GM21515 (cell line): ENCODE measurements around the gene C6orf47.
A peak's percentile ranks its signal among the peaks of the same experiment; 100 is the strongest.

Source experiments
- ATAC-seq: cut with Tn5 transposase; IDR thresholded peaks from one replicate; pipeline ENCODE4 v1.9.1; 2021; ENCODE audit not compliant: unreplicated experiment

The C6orf47 gene

DNA sequence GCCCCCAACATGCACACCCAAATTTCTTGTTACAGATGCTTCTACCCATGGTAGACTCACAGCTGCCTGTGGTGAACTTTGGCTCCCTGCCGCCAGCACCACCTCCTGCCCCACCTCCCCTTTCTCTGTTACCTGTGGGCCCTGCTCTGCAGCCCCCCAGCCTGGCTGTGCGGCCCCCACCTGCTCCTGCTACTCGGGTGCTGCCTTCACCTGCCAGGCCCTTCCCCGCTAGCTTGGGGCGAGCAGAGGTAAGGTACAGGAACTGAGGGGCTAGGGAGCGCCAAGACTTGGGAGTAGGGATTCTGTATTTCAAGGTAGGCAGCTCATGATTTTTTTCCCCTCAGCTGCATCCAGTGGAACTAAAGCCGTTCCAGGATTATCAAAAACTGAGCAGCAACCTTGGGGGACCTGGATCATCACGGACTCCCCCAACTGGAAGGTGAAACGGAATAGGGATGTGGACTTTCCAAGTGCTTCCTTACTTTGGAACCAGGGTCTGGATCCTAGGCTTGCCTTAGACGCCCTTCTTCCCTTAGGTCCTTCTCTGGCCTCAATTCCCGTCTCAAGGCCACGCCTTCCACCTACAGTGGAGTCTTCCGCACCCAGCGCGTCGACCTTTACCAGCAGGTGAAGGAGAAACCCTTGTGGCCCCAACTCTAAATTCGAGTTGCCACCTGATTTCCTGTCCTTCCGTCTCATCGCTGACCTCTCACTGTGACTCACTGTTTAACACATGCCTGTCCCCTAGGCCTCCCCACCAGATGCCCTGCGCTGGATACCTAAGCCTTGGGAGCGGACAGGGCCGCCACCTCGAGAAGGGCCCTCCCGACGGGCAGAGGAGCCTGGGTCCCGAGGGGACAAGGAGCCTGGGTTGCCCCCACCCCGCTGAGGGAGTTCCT lies 23.6 kb downstream of the C6orf47 start:
- no peak for ATAC-seq

DNA sequence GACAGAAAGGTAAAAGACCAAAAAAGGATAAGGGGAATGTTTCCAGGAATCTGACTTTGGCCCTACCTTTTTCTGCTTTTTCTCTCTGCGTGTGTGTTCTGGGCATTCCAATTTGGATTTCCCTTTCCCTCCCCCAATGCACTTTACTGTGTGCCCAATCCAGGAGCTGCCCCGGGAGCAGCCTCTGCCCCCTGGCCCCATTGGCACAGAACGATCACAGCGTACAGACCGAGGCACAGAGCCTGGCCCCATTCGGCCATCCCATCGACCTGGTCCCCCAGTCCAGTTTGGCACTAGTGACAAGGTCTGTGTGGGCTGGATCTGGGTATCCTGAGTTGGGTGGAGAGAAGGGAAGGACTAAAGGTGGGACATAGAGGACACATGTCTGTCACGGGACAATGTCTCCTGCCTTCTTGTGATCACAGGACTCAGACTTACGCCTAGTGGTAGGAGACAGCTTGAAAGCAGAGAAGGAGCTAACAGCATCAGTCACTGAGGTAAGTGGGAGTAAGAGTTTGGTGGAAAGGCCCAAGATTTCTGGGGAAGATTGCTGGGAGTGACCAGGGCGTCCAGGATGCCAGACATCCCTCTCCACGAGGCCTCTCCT lies 25.5 kb downstream of the C6orf47 start:
- ATAC-seq: no peak

DNA sequence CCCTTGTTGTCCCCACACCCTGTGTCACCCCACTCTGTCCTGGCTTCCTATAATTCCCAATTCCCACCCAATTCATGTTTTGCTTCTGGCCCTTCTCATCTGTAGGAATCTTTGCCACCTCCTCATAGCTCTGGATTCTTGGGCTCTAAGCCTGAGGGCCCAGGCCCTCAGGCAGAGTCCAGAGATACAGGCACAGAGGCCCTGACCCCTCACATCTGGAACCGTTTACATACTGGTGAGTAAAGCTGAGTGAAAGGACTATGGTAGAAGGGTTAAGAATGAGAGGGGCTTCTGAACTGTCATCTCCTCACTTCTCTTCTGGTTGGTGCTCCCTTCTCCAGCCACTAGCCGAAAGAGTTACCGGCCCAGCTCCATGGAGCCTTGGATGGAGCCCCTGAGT lies 26.4 kb downstream of the C6orf47 start:
- no peak for ATAC-seq

DNA sequence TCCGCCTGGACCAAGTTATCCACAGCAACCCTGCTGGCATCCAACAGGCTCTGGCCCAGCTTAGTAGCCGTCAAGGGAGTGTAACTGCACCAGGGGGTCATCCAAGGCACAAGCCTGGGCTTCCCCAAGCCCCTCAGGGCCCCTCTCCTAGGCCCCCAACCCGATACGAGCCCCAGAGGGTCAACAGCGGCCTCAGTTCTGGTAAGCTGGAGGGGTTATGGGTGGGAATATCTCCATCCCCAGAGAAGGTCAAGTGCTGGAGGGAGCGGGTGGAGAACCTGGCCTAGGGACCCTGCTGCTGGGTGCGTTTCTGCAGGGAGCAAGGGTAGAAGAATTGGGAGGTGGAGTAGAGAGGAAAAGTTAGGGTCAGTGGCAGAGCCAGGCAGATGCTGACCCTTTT lies 27.1 kb downstream of the C6orf47 start:
- no peak for ATAC-seq

DNA sequence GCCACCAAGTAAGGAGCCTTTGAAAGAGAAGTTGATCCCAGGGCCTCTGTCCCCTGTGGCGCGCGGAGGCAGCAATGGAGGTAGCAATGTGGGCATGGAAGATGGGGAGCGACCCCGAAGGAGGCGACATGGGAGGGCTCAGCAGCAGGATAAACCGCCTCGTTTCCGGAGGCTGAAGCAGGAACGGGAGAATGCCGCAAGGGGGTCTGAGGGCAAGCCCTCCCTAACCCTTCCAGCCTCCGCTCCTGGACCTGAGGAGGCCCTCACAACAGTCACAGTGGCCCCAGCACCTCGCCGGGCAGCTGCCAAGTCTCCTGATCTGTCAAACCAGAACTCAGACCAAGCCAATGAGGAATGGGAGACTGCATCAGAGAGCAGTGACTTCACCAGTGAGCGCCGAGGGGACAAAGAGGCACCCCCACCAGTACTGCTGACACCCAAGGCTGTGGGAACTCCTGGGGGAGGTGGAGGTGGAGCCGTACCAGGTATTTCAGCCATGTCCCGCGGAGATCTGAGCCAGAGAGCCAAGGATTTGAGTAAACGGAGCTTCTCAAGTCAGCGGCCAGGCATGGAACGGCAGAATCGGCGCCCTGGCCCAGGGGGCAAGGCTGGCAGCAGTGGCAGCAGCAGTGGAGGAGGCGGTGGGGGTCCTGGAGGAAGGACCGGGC lies 28.2 kb downstream of the C6orf47 start:
- ATAC-seq: no peak

DNA sequence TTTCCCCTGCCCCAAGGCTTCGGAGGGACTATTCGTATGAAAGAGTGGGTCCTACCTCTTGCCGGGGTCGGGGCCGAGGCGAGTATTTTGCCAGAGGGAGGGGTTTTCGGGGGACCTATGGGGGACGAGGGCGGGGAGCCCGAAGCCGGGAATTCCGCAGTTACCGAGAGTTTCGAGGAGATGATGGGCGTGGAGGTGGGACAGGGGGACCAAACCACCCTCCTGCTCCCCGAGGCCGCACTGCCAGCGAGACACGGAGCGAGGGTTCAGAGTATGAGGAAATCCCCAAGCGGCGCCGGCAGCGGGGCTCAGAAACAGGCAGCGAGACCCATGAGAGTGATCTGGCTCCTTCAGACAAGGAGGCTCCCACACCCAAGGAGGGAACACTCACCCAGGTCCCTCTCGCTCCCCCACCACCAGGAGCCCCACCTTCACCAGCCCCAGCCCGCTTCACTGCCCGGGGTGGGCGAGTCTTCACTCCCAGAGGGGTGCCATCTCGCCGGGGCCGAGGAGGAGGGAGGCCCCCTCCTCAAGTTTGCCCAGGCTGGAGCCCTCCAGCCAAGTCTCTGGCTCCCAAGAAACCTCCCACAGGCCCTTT lies 28.8 kb downstream of the C6orf47 start:
- no peak for ATAC-seq

DNA sequence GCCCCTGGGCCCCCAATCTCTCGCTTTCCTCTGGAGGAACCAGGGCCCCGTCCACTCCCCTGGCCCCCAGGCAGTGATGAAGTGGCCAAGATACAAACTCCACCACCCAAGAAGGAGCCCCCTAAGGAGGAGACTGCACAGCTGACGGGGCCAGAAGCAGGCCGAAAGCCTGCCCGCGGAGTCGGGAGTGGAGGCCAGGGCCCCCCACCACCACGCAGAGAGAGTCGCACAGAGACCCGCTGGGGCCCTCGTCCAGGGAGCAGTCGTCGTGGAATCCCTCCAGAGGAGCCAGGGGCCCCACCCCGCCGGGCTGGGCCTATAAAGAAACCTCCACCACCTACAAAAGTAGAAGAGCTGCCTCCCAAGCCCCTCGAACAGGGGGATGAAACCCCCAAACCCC lies 29.4 kb downstream of the C6orf47 start:
- ATAC-seq: no peak

DNA sequence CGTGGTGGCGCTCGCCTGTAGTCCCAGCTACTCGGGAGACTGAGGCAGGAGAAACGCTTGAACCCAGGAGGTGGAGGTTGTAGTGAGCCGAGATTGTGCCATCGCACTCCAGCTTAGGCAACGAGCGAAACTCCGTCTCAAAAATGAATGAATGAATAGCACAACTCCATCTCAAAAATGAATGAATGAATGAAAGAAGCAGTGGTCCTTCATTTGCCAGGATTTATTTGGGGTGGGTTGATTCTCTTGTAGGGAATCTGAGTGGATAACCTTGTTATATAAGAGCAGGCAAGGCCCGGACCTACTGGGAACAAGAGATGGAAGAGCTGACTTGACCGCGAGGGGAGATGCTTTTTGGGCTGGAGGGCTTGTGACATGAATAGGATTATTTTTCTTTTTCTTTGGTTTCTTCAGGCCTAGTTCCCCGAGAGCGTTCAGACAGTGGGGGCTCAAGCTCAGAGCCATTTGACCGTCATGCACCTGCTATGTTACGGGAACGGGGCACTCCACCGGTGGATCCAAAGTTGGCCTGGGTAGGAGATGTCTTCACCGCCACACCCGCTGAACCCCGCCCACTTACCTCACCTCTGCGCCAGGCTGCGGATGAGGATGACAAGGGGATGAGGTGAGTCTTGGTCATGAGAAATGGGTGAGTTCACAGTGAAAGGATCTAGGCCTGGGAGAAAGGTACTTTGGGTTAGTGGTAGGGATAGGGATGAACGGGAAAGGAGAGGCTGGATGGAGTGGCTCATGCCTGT lies 30.2 kb downstream of the C6orf47 start:
- ATAC-seq: no peak

DNA sequence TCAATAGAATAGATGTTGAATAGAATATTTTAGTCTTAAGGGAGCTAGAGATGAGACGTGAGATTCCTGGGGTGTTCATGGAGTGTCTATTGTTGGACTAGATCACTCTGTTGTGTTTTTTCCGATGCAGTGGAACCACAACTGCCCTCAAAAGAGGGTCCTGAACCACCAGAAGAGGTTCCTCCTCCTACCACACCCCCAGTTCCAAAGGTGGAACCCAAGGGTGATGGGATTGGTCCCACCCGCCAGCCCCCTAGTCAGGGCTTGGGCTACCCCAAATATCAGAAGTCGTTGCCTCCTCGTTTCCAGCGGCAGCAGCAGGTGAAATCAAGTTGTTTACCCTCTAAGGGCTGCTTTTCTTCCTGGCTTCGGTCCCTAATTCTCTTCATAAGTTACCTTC lies 31.6 kb downstream of the C6orf47 start:
- ATAC-seq: no peak

DNA sequence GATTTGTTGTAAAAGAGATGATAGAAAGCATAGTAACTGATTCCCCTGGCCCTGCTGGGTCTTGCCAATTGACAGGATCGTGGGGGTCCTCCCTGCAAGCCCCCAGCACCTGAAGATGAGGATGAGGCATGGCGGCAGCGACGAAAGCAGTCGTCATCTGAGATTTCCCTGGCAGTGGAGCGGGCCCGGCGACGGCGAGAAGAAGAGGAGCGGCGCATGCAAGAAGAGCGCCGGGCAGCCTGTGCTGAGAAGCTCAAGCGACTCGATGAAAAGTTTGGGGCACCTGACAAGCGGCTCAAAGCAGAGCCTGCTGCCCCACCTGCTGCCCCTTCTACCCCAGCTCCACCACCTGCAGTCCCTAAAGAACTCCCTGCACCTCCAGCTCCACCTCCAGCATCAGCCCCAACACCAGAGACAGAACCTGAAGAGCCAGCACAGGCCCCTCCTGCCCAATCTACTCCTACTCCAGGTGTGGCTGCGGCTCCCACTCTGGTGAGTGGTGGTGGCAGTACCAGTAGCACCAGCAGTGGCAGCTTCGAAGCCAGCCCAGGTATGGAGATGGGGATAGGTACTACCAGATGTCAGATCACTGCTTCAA lies 32.8 kb downstream of the C6orf47 start:
- ATAC-seq: no peak

DNA sequence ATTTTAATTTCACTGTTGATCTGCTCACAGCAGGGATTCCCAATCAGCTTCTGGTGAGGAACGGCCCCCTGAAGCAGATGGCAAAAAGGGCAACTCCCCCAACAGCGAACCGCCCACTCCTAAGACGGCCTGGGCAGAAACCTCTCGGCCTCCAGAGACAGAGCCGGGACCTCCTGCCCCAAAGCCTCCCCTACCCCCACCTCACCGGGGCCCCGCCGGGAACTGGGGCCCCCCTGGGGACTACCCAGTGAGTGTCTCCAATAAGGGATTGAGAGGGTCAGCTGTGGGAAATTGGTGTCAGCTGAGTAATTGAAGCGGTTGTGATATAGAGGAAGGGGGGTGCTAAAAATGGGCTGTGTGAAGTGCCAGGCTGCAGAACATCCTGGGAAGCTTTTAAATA lies 33.6 kb downstream of the C6orf47 start:
- ATAC-seq: no peak

DNA sequence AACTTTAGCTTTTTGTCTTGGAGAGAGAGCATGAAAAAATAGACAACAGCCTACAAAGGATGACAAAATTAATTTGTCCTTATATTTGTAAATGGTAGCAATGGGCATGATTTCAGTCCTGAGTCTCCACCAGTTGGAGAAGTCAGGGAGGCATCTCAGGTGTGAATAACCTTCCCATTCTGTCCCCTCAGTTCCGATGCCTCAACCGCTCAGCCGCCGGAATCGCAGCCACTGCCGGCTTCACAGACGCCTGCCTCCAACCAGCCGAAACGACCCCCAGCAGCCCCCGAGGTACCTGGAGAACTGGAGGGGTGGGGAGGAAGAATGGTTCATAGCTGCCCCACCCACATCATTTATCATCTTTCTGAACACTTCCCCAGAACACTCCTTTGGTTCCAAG lies 36.5 kb downstream of the C6orf47 start:
- no peak for ATAC-seq

DNA sequence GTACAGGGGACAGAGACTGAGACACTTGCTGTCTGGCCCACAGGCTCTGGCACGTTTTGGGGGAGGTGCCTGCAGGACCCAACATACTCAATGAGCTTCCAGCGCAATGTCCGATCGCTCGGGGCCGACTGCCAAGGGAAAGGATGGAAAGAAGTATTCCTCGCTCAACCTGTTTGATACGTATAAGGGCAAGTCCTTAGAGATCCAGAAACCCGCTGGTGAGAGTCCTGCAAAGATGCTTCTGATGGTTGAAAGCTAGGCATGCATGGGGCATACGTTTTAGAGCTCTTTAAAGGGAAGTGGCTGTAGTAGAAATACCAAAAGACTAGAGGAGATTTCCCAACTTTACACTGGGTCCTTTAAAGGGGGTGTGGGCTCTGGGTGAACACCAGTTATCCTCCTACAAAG lies 37.9 kb downstream of the C6orf47 start:
- ATAC-seq: no peak

DNA sequence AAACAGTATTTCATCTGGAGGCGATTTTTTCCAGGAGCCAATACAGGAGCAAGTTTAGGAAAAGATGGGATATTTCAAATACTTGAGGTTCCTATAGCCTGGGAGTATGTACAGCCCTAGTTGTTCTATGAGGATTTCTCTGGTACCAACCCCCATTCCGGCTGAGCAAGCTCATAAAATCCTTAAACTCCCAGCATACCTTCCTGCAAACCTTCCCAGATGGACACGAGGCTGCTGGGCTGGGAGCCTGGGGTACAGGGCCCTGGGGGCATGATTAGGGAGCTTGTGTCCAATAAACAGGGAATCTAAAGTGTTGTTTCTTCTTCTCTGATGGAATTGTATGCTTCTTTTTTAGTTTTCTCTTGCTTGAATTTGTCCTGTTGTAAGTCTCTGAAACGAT lies 38.6 kb downstream of the C6orf47 start:
- ATAC-seq: no peak

DNA sequence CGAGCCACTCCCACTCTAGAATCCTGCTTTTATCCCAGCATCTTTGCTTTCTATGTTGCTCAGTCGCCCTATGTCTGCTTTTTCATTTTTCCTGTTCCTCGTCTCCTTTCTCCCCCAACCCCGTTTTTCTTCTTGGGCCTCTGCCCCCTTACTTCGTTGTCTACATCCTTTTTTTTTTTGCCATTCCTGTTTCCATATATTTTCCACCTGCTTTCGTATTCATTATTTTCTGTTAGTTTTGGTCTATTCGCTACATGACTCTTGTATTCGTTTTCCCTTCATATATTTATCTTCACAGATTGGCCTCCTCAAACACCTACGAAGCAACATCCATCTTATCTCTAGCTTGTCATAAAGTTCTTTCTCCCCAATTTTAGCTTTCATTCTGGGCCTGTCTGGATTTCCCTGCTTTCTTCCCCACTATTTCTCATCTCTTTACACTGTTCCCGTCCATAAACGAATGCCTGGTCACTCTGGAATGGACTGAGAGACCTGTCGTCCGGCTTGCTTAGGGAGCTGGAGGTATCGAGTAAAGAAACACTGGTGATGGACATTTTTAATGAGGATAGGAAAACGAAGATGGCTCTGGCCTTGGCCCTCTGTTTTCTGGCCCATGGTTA lies 39.1 kb downstream of the C6orf47 start:
- ATAC-seq: no peak

DNA sequence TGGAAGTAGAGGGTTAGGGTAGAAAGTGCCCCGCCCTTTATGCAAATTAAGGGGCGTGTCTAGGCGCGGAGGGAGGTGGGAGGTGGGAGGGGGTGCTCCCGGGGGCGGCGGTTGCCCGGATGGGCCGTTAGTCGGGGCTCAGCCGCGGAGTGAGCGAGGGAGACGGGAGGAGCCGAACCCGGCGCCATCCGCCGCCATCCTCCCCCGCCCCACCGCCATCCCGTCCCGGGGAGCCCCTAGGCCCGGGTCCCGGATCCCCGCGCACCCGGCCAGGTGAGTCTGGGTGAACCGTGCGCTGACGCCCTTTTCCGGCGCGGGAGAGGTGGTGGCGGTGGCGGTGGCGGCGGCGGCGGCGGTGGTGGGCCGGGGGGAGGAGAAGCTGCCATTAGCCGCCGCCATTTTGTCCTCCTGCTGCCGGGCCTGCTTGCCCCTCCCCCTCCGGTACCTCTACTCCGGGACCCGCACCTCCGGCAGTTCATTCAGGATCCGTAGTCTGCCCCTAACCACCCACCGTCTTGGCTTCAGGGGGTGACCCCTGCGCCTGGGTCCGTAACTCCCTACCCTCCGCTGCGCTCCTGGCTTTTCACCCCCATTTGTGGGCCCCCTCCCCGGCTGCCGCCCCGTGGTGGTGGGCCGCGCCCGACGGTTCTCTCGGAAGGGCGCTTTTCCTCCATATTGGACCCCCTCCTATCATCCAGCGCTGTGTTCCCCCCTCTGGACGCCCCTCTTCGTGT lies 39.8 kb downstream of the C6orf47 start, which contains the start of gene PRRC2A:
Gene PRRC2A, plus strand, starts transcription at position 130 of the 734 bp plus-strand sequence. CDS start 2,075 bp downstream, outside the sequence.
- peak; percentile 59 for ATAC-seq

DNA sequence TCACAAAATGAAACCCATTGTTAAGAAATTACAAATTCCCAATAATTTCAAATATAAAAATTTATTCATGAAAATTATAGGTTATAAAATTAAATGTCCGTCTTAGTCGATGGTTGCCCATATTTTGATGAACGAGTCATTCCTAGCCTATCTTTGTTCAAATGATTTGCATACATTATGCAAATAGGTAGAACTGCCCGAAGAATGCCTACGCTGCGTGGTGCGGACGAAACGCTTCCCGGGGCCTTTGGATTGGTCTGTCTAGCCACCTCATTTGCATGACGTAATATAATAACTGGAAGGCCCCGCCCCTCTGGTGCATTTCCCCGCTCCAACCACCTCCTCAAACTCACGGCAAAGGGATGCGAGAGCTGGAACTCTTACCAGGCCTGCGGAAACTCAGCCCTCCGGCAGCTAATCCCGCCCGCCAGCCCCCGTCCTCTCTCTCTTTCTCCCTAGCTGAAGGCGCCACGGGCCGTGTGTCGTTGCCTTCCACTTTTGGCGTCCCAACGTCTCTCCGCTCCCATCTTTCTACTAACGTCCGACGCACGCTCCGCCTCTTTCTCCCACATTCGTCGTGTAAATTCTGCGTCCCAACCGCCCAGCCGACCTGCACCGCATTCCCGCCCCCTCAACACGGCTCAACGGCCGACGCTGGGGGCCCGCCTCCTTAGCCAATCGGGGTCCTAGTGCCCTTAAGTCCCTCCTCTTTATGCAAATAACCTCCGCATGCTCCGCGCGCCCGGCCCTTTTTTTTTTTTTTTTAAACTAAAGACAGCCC lies 40.6 kb downstream of the C6orf47 start:
- ATAC-seq: peak; percentile 79

DNA sequence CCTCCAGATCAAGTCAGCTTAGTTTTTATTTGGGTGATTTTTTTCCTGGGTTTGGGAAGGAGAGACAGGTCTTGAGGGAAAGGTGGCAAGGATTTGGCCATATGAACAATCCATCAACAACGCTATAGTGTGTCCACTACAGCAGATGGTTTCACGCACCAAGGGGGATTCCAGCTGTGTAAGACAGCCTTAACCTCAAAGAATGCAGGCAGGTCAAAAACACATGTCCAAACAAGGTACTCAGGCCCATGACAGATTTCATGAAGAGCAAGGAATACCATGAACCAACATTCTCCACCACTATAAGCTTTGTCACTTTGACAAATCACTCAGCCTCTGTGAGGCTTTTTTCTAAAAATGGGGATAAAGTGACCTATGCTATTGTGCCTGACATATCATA lies 43.6 kb downstream of the C6orf47 start:
- no peak for ATAC-seq
